ENCODE data around the gene CAMKMT. TPM values are rescaled to one million over a fixed set of nuclear protein-coding genes. Genes with fewer than 3 reads are reported as not detected.

Gene CAMKMT
- total and polyA plus RNA-seq, 8 donors, result 8.3 to 17.5 (median 11.5) TPM

- TF ChIP-seq CTCF (IDR thresholded peaks at IDR 0.05), result no peak
- no peak for DNase-seq
- intact Hi-C loops (cut with DNase I), result loop anchor here in 1 of 2 donors (10.0 kb wide), 2 partner anchors 77 to 557 kb away; no protein-coding TSS in a partner anchor
- H3K27ac ChIP-seq, result no peak overlapping the region
- no peaks in the 10 kb centered on the region for H3K27me3 ChIP-seq
- no peaks in the 10 kb centered on the region for H3K9me3 ChIP-seq
- no peak overlapping the region for H3K4me3 ChIP-seq
- H3K4me1 ChIP-seq, result no peaks in the 10 kb centered on the region
- no peaks in the 10 kb centered on the region for H3K36me3 ChIP-seq
- ATAC-seq, result no peak
Observed at GRCh38 chr2:44397447-44398175, 35.9 kb downstream of the CAMKMT start.

DNA sequence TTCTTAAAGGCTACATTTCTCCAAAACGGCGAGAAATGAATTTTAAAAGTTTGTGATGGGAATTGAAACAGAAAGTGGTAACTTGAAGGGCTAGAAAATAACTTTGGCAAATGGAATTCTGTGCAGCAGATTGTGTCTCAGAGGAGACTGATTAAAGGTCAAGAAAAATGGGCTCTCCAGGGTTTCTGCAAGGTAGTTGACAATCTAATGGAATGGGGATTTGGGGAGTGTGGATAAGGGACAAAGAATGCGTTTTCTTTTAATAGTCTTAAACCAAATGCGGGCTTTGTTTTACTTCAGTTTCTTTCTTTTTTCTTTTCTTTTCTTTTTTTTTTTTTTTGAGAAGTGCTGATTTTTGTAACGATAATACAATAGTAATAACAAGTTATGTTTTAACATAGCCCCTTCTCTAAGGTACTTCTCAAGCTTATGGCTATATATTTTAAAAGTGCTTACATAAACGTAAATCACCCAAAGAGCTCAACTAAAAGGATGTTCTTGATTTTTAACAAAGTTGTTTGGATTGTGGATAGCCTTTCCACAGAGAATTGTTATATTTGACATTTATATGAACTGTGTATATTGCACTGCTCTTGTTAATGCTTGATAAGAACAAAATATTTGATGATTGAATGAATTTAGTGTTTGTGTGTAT lies 36.6 kb downstream of the CAMKMT start:
- DNase-seq (no peak), ATAC-seq (no peak)
- intact Hi-C loops (cut with DNase I), result loop anchor here in 1 of 2 donors (10.0 kb wide), 2 partner anchors 76 to 556 kb away; no protein-coding TSS in a partner anchor
- no peaks in the 10 kb centered on the region for H3K9me3 ChIP-seq
- H3K4me3 ChIP-seq, result no peak overlapping the region
- H3K27ac ChIP-seq, result no peak overlapping the region
- H3K27me3 ChIP-seq, result no peaks in the 10 kb centered on the region
- H3K4me1 ChIP-seq, result no peaks in the 10 kb centered on the region
- H3K36me3 ChIP-seq, result no peaks in the 10 kb centered on the region
- TF ChIP-seq CTCF (IDR thresholded peaks at IDR 0.05), result no peak

DNA sequence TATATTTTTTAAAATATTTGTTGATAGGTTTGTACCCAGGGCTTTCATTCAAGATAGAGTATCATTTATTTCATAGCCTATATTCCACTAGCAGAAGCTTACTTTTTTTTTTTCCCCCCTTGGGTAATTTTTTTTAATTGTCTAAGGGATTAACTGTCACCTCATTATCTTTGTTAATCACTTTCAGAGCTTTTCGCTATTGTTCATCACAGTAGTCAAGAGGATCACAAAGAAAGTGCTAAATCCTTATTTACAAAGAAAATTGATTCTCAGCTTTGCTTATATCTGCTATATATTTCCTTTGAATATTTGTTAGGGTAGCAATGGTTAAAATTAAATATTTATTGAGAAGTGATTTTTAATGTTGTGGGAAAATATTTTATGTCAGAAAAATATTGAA lies 59.0 kb downstream of the CAMKMT start:
- no peak overlapping the region for H3K27ac ChIP-seq
- no peak for TF ChIP-seq CTCF (IDR thresholded peaks at IDR 0.05)

DNA sequence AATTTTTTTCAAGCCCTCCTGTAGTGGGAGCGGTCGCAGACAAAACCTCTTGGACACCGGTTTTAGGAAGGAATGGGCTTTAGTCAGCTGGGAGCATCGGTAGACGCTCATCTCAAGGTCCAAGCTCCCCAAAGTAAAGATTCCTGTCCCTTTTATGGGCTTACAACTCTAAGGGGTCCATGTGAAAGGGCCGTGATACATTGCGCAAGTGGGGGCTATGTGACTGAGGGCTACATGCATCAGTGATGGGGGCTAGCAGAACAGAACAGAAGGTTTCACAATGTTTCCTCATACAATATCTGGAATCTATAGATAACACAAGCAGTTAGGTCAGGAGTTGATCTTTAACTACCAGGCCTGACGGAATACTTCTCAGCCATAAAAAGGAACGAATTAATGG lies 62.5 kb downstream of the CAMKMT start:
- Histone ChIP-seq H3K27me3 (no peaks in the 10 kb centered on the region), H3K9me3 (no peaks in the 10 kb centered on the region), H3K4me3 (no peak overlapping the region), H3K27ac (no peak overlapping the region), H3K4me1 (no peaks in the 10 kb centered on the region), H3K36me3 (no peaks in the 10 kb centered on the region)
- ATAC-seq, result no peak
- intact Hi-C loops (cut with DNase I), result no loop called here
- no peak for TF ChIP-seq CTCF (IDR thresholded peaks at IDR 0.05)
- no peak for DNase-seq

More for the DNA sequence above, 59.0 kb downstream of the CAMKMT start:
- intact Hi-C loops (cut with DNase I), result no loop called here
- no peak for DNase-seq
- no peaks in the 10 kb centered on the region for H3K9me3 ChIP-seq
- H3K4me3 ChIP-seq, result no peak overlapping the region
- ATAC-seq, result no peak
- no peaks in the 10 kb centered on the region for H3K36me3 ChIP-seq
- no peaks in the 10 kb centered on the region for H3K27me3 ChIP-seq
- H3K4me1 ChIP-seq, result no peaks in the 10 kb centered on the region

DNA sequence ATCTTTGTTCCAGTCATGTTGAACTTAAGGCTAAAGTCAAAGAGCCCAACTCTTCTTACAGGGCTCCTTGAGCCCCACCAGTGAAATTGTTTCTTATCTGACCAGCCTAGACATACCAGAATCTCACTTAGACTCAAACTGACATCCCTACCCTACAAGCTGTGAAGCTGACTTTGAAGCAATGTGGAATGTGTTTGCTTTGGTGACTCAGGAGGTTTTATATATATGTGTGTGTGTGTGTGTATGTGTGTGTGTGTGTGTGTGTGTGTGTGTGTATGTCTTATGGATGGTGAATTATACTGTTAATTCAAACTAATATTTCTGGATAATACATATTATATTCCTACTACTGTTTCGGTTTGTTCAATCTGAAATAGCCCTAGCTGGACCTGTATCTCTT lies 67.3 kb downstream of the CAMKMT start:
- no peaks in the 10 kb centered on the region for H3K4me1 ChIP-seq
- ATAC-seq (no peak), DNase-seq (no peak)
- no peaks in the 10 kb centered on the region for H3K9me3 ChIP-seq
- no peak overlapping the region for H3K4me3 ChIP-seq
- TF ChIP-seq CTCF (IDR thresholded peaks at IDR 0.05), result no peak
- intact Hi-C loops (cut with DNase I), result no loop called here
- H3K27ac ChIP-seq, result no peak overlapping the region
- no peaks in the 10 kb centered on the region for H3K36me3 ChIP-seq
- H3K27me3 ChIP-seq, result no peaks in the 10 kb centered on the region
